BE2C (cell line): ENCODE data around the gene SERTM2.
A peak's percentile ranks its signal among the peaks of the same experiment; 100 is the strongest.

ENCODE experiments used
- DNase-seq: peaks from one replicate; pipeline ENCODE4 v3.0.0-alpha.2; 2020
- H3K27me3 ChIP-seq: fragments of 250-450 bp; sonication (Bioruptor Pico); 2 replicates; pipeline ENCODE4 v1.5.1; 2020; ENCODE audit warnings: mild to moderate bottlenecking
- H3K36me3 ChIP-seq: fragments of 250-450 bp; sonication (Bioruptor Pico); 2 replicates; pipeline ENCODE4 v1.5.1; 2020; ENCODE audit warnings: mild to moderate bottlenecking
- H3K4me1 ChIP-seq: fragments of 250-450 bp; sonication (Bioruptor Pico); 2 replicates; pipeline ENCODE4 v1.5.1; 2020
- H3K4me3 ChIP-seq: 2 replicates; pipeline ENCODE4 v1.5.1; 2011; ENCODE audit warnings: low read depth, low read length
- H3K9me3 ChIP-seq: fragments of 250-450 bp; sonication (Bioruptor Pico); 2 replicates; pipeline ENCODE4 v1.5.1; 2020
- CTCF ChIP-seq: IDR thresholded peaks from 2 replicates; pipeline ENCODE4 v1.5.1; 2012; ENCODE audit warnings: mild to moderate bottlenecking, low read depth, low read length

SERTM2 gene

GRCh38 chrX:111505783-111506182 is 5.7 kb upstream of the SERTM2 start:
- no peaks in the 10 kb centered on the region for H3K27me3 ChIP-seq
- no peaks in the 10 kb centered on the region for H3K36me3 ChIP-seq
- DNase-seq = no peak
- TF ChIP-seq CTCF = no peak
- H3K4me1 ChIP-seq = no peaks in the 10 kb centered on the region
- H3K9me3 ChIP-seq = no peaks in the 10 kb centered on the region
- H3K4me3 ChIP-seq = no peak overlapping the region

DNA sequence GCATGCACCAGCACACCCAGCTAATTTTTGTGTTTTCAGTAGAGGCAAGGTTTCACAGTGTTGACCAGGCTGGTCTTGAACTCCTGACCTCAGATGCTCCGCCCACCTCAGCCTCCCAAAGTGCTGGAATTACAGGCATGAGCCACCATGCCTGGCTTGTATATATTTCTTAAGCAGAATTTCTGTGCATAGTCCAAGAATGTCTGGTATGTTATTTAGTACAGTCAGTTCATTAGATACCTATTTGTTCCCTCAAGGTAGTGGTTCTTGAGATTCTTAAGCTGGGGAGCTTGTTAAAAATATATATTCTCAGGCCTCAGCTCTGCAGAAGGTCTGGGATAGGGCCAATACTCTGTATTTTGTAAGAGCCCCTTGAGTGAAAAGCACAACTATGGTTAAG is 4.6 kb upstream of the SERTM2 start:
- Histone ChIP-seq H3K4me1 (no peaks in the 10 kb centered on the region), H3K9me3 (no peaks in the 10 kb centered on the region), H3K36me3 (no peaks in the 10 kb centered on the region), H3K4me3 (no peak overlapping the region), H3K27me3 (no peaks in the 10 kb centered on the region)
- DNase-seq = no peak
- no peak for TF ChIP-seq CTCF

GRCh38 chrX:111507933-111508332 is 3.5 kb upstream of the SERTM2 start:
- no peaks in the 10 kb centered on the region for H3K27me3 ChIP-seq
- no peak overlapping the region for H3K4me3 ChIP-seq
- H3K36me3 ChIP-seq = no peaks in the 10 kb centered on the region
- H3K9me3 ChIP-seq = no peaks in the 10 kb centered on the region
- no peak for DNase-seq
- no peaks in the 10 kb centered on the region for H3K4me1 ChIP-seq
- no peak for TF ChIP-seq CTCF

- DNase-seq = no peak
- H3K36me3 ChIP-seq = no peaks in the 10 kb centered on the region
- no peaks in the 10 kb centered on the region for H3K27me3 ChIP-seq
- TF ChIP-seq CTCF = no peak
- 0 out of 2 replicates have a peak, but pooled peaks cover 4% of the 10 kb centered on the region for H3K4me1 ChIP-seq
- H3K9me3 ChIP-seq = no peaks in the 10 kb centered on the region
- no peak overlapping the region for H3K4me3 ChIP-seq
Measured at GRCh38 chrX:111515298-111515697, 3.9 kb downstream of the SERTM2 start.

DNA sequence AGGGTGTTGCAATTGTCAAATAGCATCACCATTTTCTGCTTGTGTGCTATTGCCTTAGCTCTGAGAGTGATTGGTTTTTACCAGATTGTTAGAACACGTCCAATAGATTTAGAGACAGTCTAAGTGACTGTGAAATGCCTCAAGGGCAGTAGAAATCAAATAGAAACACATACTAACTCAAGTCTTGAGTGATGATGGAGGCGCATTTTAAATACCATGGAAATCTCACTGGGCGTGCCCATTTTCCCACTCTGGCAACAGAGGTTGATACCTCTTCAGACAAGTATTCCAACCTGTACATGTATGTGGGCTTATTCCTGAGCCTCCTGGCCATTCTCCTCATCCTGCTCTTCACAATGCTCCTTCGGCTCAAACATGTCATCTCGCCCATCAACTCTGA is 7.2 kb downstream of the SERTM2 start:
- TF ChIP-seq CTCF = no peak
- Histone ChIP-seq H3K9me3 (no peaks in the 10 kb centered on the region), H3K36me3 (no peaks in the 10 kb centered on the region), H3K27me3 (no peaks in the 10 kb centered on the region), H3K4me3 (no peak overlapping the region), H3K4me1 (0 out of 2 replicates have a peak, but pooled peaks cover 4% of the 10 kb centered on the region)
- no peak for DNase-seq

DNA sequence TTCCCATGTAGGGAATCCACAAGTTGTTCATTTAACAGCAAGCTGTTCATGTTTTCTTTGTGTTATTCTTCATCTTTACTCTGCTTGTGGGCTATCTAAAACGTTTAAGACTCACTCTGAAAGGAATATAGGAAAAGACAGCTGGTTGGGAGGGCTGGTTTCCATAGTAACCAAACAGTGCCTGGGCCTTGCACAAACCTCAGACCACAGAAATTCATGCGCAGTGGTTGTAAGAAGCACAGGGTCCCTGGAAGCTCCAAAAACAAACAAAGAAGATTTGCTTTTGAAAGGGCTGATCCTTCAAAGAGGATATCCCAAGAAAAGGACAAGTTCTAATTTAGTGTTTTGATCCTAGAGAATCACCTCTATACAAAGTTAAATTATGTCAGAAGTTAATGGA is 7.8 kb downstream of the SERTM2 start:
- no peak for TF ChIP-seq CTCF
- H3K9me3 ChIP-seq = no peaks in the 10 kb centered on the region
- H3K4me1 ChIP-seq = 0 out of 2 replicates have a peak, but pooled peaks cover 4% of the 10 kb centered on the region
- H3K4me3 ChIP-seq = no peak overlapping the region
- no peaks in the 10 kb centered on the region for H3K27me3 ChIP-seq
- peak; percentile 8 for DNase-seq
- H3K36me3 ChIP-seq = no peaks in the 10 kb centered on the region
